Measurements from ENCODE around the gene SCYL3. TPM values are rescaled to one million over a fixed set of nuclear protein-coding genes. Genes with fewer than 3 reads are reported as not detected.

The SCYL3 gene
- total RNA-seq, 2 donors from 2014 or later = 6.4 to 6.5 TPM

DNA sequence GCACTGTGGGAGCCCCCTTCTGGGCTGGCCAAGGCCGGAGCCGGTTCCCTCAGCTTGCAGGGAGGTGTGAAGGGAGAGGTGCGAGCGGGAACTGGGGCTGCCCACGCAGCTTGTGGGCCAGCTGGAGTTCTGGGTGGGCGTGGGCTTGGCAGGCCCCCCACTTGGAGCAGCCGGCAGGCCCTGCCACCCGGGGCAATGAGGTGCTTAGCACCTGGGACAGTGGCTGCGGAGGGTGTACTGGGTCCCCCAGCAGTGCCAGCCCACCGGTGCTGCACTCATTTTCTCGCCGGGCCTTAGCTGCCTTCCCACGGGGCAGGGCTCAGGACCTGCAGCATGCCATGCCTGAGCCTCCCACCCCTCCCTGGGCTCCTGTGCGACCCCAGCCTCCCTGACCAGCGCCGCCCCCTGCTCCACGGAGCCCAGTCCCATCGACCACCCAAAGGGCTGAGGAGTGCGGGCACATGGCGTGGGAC is 11.6 kb downstream of the SCYL3 start:
- H3K27me3 ChIP-seq = no peaks in the 10 kb centered on the region
- H3K9me3 ChIP-seq = no peaks in the 10 kb centered on the region
- H3K36me3 ChIP-seq = peaks cover 23% of the 10 kb centered on the region
- TF ChIP-seq, protein P1, sequence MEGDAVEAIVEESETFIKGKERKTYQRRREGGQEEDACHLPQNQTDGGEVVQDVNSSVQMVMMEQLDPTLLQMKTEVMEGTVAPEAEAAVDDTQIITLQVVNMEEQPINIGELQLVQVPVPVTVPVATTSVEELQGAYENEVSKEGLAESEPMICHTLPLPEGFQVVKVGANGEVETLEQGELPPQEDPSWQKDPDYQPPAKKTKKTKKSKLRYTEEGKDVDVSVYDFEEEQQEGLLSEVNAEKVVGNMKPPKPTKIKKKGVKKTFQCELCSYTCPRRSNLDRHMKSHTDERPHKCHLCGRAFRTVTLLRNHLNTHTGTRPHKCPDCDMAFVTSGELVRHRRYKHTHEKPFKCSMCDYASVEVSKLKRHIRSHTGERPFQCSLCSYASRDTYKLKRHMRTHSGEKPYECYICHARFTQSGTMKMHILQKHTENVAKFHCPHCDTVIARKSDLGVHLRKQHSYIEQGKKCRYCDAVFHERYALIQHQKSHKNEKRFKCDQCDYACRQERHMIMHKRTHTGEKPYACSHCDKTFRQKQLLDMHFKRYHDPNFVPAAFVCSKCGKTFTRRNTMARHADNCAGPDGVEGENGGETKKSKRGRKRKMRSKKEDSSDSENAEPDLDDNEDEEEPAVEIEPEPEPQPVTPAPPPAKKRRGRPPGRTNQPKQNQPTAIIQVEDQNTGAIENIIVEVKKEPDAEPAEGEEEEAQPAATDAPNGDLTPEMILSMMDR (IDR thresholded peaks at IDR 0.05) = no peak
- no peak overlapping the region for H3K27ac ChIP-seq
- no peak overlapping the region for H3K4me3 ChIP-seq
- no peak for DNase-seq (ENCODE audit: low spot score)
- H3K4me1 ChIP-seq = peaks cover 0 to 11% of the 10 kb centered on the region in 2 donors

DNA sequence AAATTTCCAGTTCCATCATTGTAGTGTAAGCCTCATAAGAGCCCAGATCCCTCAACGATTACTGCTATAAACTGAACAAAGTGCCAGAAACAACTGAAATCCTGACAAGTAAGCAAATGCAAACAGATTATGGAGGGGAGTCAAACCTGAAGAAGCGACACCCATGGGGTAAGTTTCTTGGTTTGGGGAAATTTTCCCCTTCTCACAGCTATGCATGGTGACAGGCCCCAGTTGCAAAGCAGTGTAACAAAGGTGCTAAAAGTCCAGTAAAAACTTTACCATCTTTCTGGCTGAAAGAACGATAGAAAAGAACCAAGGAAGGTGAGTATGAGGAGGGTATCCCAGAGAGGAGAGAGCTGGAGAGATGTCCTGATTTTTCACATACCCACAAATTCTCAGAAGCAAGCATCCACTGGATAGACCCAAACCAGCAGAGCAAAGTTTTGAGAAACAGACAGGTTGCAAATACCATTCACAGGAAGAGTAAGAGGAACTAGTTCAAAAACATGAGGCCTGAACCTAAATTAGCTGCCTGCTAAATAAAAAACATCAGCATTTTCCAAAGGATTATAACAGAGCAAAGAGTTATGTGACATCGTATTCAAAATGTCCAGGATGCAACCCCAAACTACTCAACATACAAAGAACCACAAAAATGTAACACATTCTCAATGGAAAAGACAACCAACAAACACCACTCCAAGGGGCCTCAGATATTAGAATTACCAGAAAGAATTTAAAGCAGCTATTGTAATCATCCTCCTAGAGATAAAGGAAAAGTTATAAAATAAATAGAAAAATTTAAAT is 14.5 kb downstream of the SCYL3 start:
- Histone ChIP-seq H3K27me3 (no peaks in the 10 kb centered on the region), H3K27ac (no peak overlapping the region), H3K9me3 (no peaks in the 10 kb centered on the region), H3K36me3 (peaks cover 33% of the 10 kb centered on the region), H3K4me1 (peaks cover 0 to 11% of the 10 kb centered on the region in 2 donors), H3K4me3 (no peak overlapping the region)
- TF ChIP-seq, protein P1 (IDR thresholded peaks at IDR 0.05) = no peak
- DNase-seq (ENCODE audit: low spot score) = no peak

DNA sequence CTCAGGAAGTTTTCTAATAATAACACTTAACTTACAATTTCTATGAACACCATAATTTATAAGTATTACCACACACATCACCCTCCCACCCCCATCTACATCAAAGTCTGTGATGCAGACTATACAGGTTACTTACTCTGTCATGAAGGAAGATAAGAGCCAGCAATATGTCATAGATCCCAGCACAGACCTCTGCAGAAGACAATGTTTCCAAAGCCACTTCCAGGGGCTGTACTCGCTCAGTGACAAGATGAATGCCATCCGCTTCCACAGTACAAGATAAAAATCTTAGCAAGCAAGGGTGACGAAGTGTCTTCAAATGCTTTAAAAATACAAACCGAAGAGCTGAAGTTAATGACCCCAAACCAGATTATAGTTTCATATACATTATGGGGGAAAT is 15.2 kb downstream of the SCYL3 start:
- H3K9me3 ChIP-seq = no peaks in the 10 kb centered on the region
- H3K36me3 ChIP-seq = peaks cover 40% of the 10 kb centered on the region
- TF ChIP-seq, protein P1 (IDR thresholded peaks at IDR 0.05) = no peak
- H3K4me3 ChIP-seq = no peak overlapping the region
- peak overlapping the region in 1 of 2 donors; percentile 3 for H3K27ac ChIP-seq
- peaks cover 0 to 11% of the 10 kb centered on the region in 2 donors for H3K4me1 ChIP-seq
- no peaks in the 10 kb centered on the region for H3K27me3 ChIP-seq
- no peak for DNase-seq (ENCODE audit: low spot score)

DNA sequence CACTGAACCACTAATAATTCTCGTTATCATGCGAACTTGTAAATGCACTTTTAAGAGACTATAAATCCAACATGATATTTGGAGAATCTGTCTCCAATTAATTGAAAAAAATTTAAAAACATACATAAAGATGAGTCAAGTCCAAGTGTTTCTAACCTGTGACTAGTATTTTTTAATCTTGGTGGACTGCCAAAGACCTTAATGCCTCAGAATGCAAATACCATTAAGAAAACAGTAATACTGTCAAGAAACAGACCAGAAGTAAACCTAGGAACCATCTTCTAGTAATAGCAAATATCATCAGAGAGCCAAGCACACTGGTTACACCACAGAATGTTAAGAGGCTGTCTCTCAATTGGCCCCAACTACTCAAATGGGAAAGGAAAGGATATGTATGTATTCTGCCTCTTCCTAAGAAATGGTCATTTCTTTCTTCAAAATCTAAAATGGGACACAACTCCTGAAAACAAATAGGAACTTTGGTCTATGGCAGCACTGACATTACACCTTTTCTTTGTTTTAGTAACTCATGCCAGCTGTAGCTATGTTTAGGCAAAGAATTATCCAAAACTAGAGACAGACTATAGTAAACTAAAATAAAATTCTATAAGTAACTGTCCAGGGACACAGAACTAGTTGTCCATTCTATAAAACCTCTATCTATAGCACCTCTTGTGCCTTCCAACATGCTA is 15.8 kb downstream of the SCYL3 start:
- Histone ChIP-seq H3K4me3 (no peak overlapping the region), H3K9me3 (no peaks in the 10 kb centered on the region), H3K36me3 (peaks cover 42% of the 10 kb centered on the region), H3K27me3 (no peaks in the 10 kb centered on the region), H3K4me1 (peaks cover 0 to 11% of the 10 kb centered on the region in 2 donors), H3K27ac (peak overlapping the region in 1 of 2 donors; percentile 3)
- no peak for DNase-seq (ENCODE audit: low spot score)
- TF ChIP-seq, protein P1 (IDR thresholded peaks at IDR 0.05) = no peak

DNA sequence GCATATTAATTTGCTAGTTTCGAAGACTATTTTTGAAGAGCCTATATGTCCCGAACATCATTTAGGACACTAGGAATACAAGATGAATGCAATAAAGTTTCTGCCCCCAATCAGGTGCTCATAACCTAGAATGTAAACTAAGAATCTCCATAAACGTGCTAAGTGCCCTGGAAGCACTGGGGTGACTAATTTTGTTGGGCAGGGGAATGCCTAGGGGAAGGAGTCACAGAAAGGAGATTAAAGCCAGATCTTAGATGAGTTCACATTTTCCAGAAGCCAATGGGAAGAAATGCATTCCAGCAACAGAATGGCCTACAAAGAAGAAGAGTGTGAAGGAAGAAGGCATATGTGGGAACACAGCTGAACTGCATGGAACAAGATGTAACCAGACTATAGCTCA is 19.5 kb downstream of the SCYL3 start:
- no peak for DNase-seq (ENCODE audit: low spot score)
- no peak overlapping the region for H3K4me3 ChIP-seq
- TF ChIP-seq, protein P1 (IDR thresholded peaks at IDR 0.05) = no peak
- no peaks in the 10 kb centered on the region for H3K9me3 ChIP-seq
- no peaks in the 10 kb centered on the region for H3K27me3 ChIP-seq
- H3K27ac ChIP-seq = no peak overlapping the region
- peaks cover 0 to 10% of the 10 kb centered on the region in 2 donors for H3K4me1 ChIP-seq
- H3K36me3 ChIP-seq = peaks cover 78% of the 10 kb centered on the region

Measured in right atrium auricular region (tissue), 2 donors.